A549 (cell line): ENCODE data around the gene PAIP2B. TPM values are rescaled to one million over a fixed set of nuclear protein-coding genes. Genes with fewer than 3 reads are reported as not detected.
A peak's percentile ranks its signal among the peaks of the same experiment; 100 is the strongest.

Experiments
- ATAC-seq, 2 experiments: fragments of 200-7000 bp in 1 of 2; fragments of >200 bp in 1 of 2; cut with Nextera tagmentation in 1 of 2; cut with Tn5 transposase in 1 of 2; 3 replicates each; pipeline versions ENCODE4 v1.8.0 to v1.9.1; 2018 to 2020; ENCODE audit warnings: mild to moderate bottlenecking in 1 of 2, moderate library complexity in 1 of 2
- CTCF ChIA-PET: fragments of 300-600 bp; sonication (Branson Sonifier 250); formaldehyde crosslinking; extraction: SDS; loops from one replicate; lab custom pipeline; 2021; ENCODE audit warnings: antibody characterized with exemption, inconsistent platforms; lab: Yijun Ruan, JAX
- POLR2A ChIA-PET: fragments of 350-600 bp; formaldehyde crosslinking; extraction: SDS; loops from one replicate; lab custom pipeline; 2021; ENCODE audit warnings: antibody characterized with exemption, inconsistent platforms; lab: Yijun Ruan, JAX
- DNase-seq, 2 experiments: peaks; one replicate each; pipeline versions ENCODE4 v3.0.0 to v3.0.0-alpha.2; 2011 to 2016; ENCODE audit warnings: low read depth in 1 of 2, low spot score in 1 of 2
- FAIRE-seq: peaks from 2 replicates; lab custom pipeline; 2011; peaks lifted over from hg19 to GRCh38; lab: Jason Lieb, UNC
- H3K27ac ChIP-seq, 2 experiments: fragments of >200 bp; sonication (Bioruptor Twin); formaldehyde crosslinking; 3 replicates each; pipeline ENCODE4 v1.5.1; 2016 to 2017
- H3K4me1 ChIP-seq: fragments of >200 bp; sonication (Bioruptor Twin); formaldehyde crosslinking; 3 replicates; pipeline ENCODE4 v1.6.1; 2016
- H3K4me2 ChIP-seq: fragments of >200 bp; sonication (Bioruptor Twin); formaldehyde crosslinking; 3 replicates; pipeline ENCODE4 v1.6.1; 2016
- H3K4me3 ChIP-seq: fragments of >200 bp; sonication (Bioruptor Twin); formaldehyde crosslinking; 3 replicates; pipeline ENCODE4 v1.5.1; 2016
- H3K9me3 ChIP-seq: fragments of >200 bp; sonication (Bioruptor Twin); formaldehyde crosslinking; 3 replicates; pipeline ENCODE4 v1.6.1; 2016
- ATOH8 ChIP-seq: fragments of 250-450 bp; sonication (Bioruptor Pico); IDR thresholded peaks from 2 replicates; pipeline ENCODE4 v1.5.0; 2020; ENCODE audit warnings: low read depth, mild to moderate bottlenecking, moderate library complexity
- CEBPB ChIP-seq, 2 experiments: fragments of >200 bp in 1 of 2; sonication (Bioruptor Twin) in 1 of 2; formaldehyde crosslinking in 1 of 2; IDR thresholded peaks; 2 replicates each; pipeline ENCODE4 v1.6.1; 2012 to 2016
- CHD2 ChIP-seq: fragments of 150-350 bp; IDR thresholded peaks from 2 replicates; pipeline ENCODE4 v1.6.1; 2014; ENCODE audit warnings: low read length; ENCODE audit not compliant: partially characterized antibody
- CHD4 ChIP-seq: fragments of 200-600 bp; sonication (generic); IDR thresholded peaks from 2 replicates; pipeline ENCODE4 v1.6.1; 2016; ENCODE audit warnings: antibody characterized with exemption, mild to moderate bottlenecking, borderline replicate concordance
- CTCF ChIP-seq: fragments of >200 bp; sonication (Bioruptor Twin); formaldehyde crosslinking; IDR thresholded peaks from 3 replicates; pipeline ENCODE4 v1.5.1; 2016
- EHF ChIP-seq: fragments of 250-450 bp; sonication (Bioruptor Pico); IDR thresholded peaks from 2 replicates; pipeline ENCODE4 v1.5.0; 2020; ENCODE audit warnings: mild to moderate bottlenecking
- ELK1 ChIP-seq: fragments of 150-350 bp; IDR thresholded peaks from 2 replicates; pipeline ENCODE4 v1.6.1; 2014; ENCODE audit warnings: low read depth, mild to moderate bottlenecking, low read length
- EP300 ChIP-seq, 2 experiments: fragments of >200 bp; sonication (Bioruptor Twin); formaldehyde crosslinking; IDR thresholded peaks; 2 replicates in 1 of 2; 3 replicates in 1 of 2; pipeline ENCODE4 v1.6.1; 2016 to 2017
- HEYL ChIP-seq: fragments of 250-450 bp; sonication (Bioruptor Pico); IDR thresholded peaks from 2 replicates; pipeline ENCODE4 v1.8.0; 2021; ENCODE audit warnings: mild to moderate bottlenecking, moderate library complexity
- HOXA7 ChIP-seq: fragments of 250-450 bp; sonication (Bioruptor Pico); IDR thresholded peaks from 2 replicates; pipeline ENCODE4 v1.5.0; 2020; ENCODE audit warnings: mild to moderate bottlenecking, moderate library complexity
- JUNB ChIP-seq: fragments of >200 bp; sonication (Bioruptor Twin); formaldehyde crosslinking; IDR thresholded peaks from 2 replicates; pipeline ENCODE4 v1.6.1; 2016
- KDM1A ChIP-seq: fragments of 200-600 bp; sonication (generic); IDR thresholded peaks from 2 replicates; pipeline ENCODE4 v1.6.1; 2016; ENCODE audit warnings: low read depth, mild to moderate bottlenecking
- MAX ChIP-seq: IDR thresholded peaks from 2 replicates; pipeline ENCODE4 v1.6.1; 2012
- MYC ChIP-seq: IDR thresholded peaks from 2 replicates; pipeline ENCODE4 v1.6.1; 2012; ENCODE audit warnings: mild to moderate bottlenecking, inconsistent platforms, low read length, improper control_type of control experiment, borderline replicate concordance
- PHF8 ChIP-seq: fragments of 200-600 bp; sonication (generic); IDR thresholded peaks from 2 replicates; pipeline ENCODE4 v1.6.1; 2016; ENCODE audit warnings: low read depth, mild to moderate bottlenecking, antibody characterized with exemption, moderate library complexity, borderline replicate concordance
- RAD21 ChIP-seq, 2 experiments: fragments of >200 bp in 1 of 2; sonication (Bioruptor Twin) in 1 of 2; formaldehyde crosslinking in 1 of 2; IDR thresholded peaks in 1 of 2; conservative IDR thresholded peaks in 1 of 2; 2 replicates in 1 of 2; 3 replicates in 1 of 2; pipeline ENCODE4 v1.6.1; 2012 to 2018; ENCODE audit warnings: inconsistent platforms in 1 of 2
- RARB ChIP-seq: fragments of 250-450 bp; sonication (Bioruptor Pico); IDR thresholded peaks from 2 replicates; pipeline ENCODE4 v1.8.0; 2021; ENCODE audit warnings: mild to moderate bottlenecking, moderate library complexity
- SMC3 ChIP-seq: fragments of >200 bp; sonication (Bioruptor Twin); formaldehyde crosslinking; IDR thresholded peaks from 3 replicates; pipeline ENCODE4 v1.6.1; 2018; ENCODE audit warnings: inconsistent platforms
- ZNF302 ChIP-seq: fragments of 250-450 bp; sonication (Bioruptor Pico); IDR thresholded peaks from 2 replicates; pipeline ENCODE4 v1.9.0; 2021; ENCODE audit warnings: inconsistent platforms, mild to moderate bottlenecking, moderate library complexity
- ZSCAN20 ChIP-seq: fragments of 250-450 bp; sonication (Bioruptor Pico); IDR thresholded peaks from 2 replicates; pipeline ENCODE4 v1.8.0; 2022; ENCODE audit warnings: mild to moderate bottlenecking, moderate library complexity
- WGBS: methylation state at CpG from one replicate; pipeline ENCODE4 v1.1.6; 2017; ENCODE audit errors: missing lambda C conversion rate; 5-methylcytosine and 5-hydroxymethylcytosine counted together
- polyA plus RNA-seq, 4 experiments: library from polyadenylated mRNA; depleted of rRNA in 3 of 4; stranded (reverse); fragments of >200 nt; fragmentation: RNase III in 1 of 4; extraction: RNeasy Plus Mini Kit Qiagen cat#74134 plus additional on column Dnase treatment in 1 of 4; gene quantifications; 2 replicates in 3 of 4; 3 replicates in 1 of 4; pipeline ENCODE4 v1.2.3, GENCODE V29; 2011 to 2017

Gene PAIP2B
- polyA plus RNA-seq, 2 of the 4 experiments (the other 2 are of a cell fraction) = 0.70 to 0.84 TPM

GRCh38 chr2:71207601-71208000, 19.3 kb downstream of the PAIP2B start:
- no peak overlapping the region for H3K27ac ChIP-seq
- ATAC-seq (no peak), FAIRE-seq (no peak), DNase-seq (no peak)
- 8% methylated on average over 1 of the region's 1 CpG for WGBS
- POLR2A ChIA-PET = no interaction called here
- H3K4me1 ChIP-seq = no peaks in the 10 kb centered on the region
- H3K4me2 ChIP-seq = no peak overlapping the region
- no peaks in the 10 kb centered on the region for H3K9me3 ChIP-seq
- CTCF ChIA-PET = interaction anchor here (0.6 to 2.9 kb wide), 5 partner anchors 16 to 1425 kb away, joined by 3 to 14 read pairs (median 5); no protein-coding TSS in a partner anchor
- H3K4me3 ChIP-seq = no peak overlapping the region
- TF ChIP-seq KDM1A (no peak), ELK1 (no peak), EP300 (IDR thresholded peaks at IDR 0.05) (no peak)

- no peaks in the 10 kb centered on the region for H3K9me3 ChIP-seq
- no peaks in the 10 kb centered on the region for H3K4me1 ChIP-seq
- no peak for DNase-seq
- POLR2A ChIA-PET = no interaction called here
- no peak for ATAC-seq
- no peak overlapping the region for H3K27ac ChIP-seq
- TF ChIP-seq EHF (CRISPR knock-in tag) = no peak
- no peak for TF ChIP-seq RARB
- TF ChIP-seq CHD4 = no peak
- no peak for TF ChIP-seq MAX
- no peak for TF ChIP-seq CHD2
- no peak for TF ChIP-seq JUNB
- no peak for TF ChIP-seq ATOH8 (CRISPR knock-in tag)
- TF ChIP-seq MYC = no peak
- no peak for TF ChIP-seq HEYL (CRISPR knock-in tag)
- TF ChIP-seq HOXA7 (CRISPR knock-in tag) = no peak
- TF ChIP-seq, all 56 proteins: peak for 0
- H3K4me3 ChIP-seq = no peak overlapping the region
- H3K4me2 ChIP-seq = no peak overlapping the region
- FAIRE-seq = no peak
- CTCF ChIA-PET = interaction anchor here (0.8 to 2.9 kb wide), 8 partner anchors 9 to 125 kb away, joined by 3 to 14 read pairs (median 4); partner anchors contain the start of gene ZNF638
These were observed 20.6 kb downstream of the PAIP2B start for GRCh38 chr2:71206271-71206670.

GRCh38 chr2:71191570-71191943, 35.3 kb downstream of the PAIP2B start:
- Histone ChIP-seq H3K27ac (no peak overlapping the region), H3K9me3 (peaks cover 7% of the 10 kb centered on the region; the same call in 1 of the 3 replicates), H3K4me2 (no peak overlapping the region), H3K4me1 (no peaks in the 10 kb centered on the region), H3K4me3 (no peak overlapping the region)
- FAIRE-seq (no peak), ATAC-seq (peak in 1 of 2 experiments; percentile 35; a peak in 2 of 6 replicates), DNase-seq (no peak)
- 15% methylated on average over 3 of the region's 3 CpGs for WGBS
- ChIA-PET CTCF (interaction anchor here (0.5 to 2.4 kb wide), 17 partner anchors 9 to 429 kb away, joined by 3 to 14 read pairs (median 4); partner anchors contain the start of gene NAGK), POLR2A (no interaction called here)
- TF ChIP-seq PHF8 (no peak), ZSCAN20 (CRISPR knock-in tag) (no peak)

GRCh38 chr2:71190656-71191569, 36.0 kb downstream of the PAIP2B start:
- Histone ChIP-seq H3K4me2 (no peak overlapping the region), H3K27ac (no peak overlapping the region), H3K4me3 (no peak overlapping the region), H3K4me1 (no peaks in the 10 kb centered on the region), H3K9me3 (peaks cover 5% of the 10 kb centered on the region; the same call in 1 of the 3 replicates)
- ChIA-PET POLR2A (interaction anchor here (0.7 to 1.2 kb wide), 2 partner anchors 122 to 123 kb away, joined by 3 to 4 read pairs; partner anchors contain the start of gene NAGK), CTCF (interaction anchor here (0.5 to 2.4 kb wide), 17 partner anchors 9 to 233 kb away, joined by 3 to 14 read pairs (median 4); partner anchors contain the start of gene NAGK)
- WGBS = 19% methylated on average over 3 of the region's 3 CpGs
- ATAC-seq (peak; percentile 72 to 79), FAIRE-seq (peak; percentile 93), DNase-seq (peak in 1 of 2 experiments; percentile 42)
- TF ChIP-seq SMC3 (peak; percentile 27; the same call in 1 of the 3 replicates), CEBPB (IDR thresholded peaks at IDR 0.05) (0 out of 4 replicates have a peak, but pooled peaks of 1 of the 2 experiments have one; percentile 19), ZNF302 (CRISPR knock-in tag) (no peak), RAD21 (conservative IDR thresholded peaks at IDR 0.05 in 1 of 2, IDR thresholded peaks at IDR 0.05 in 1 of 2) (peak; percentile 58 to 62; a peak in 4 of 5 replicates), CTCF (peak; percentile 55)
